ENCODE results near the gene ARHGEF28.

ARHGEF28 gene

DNA sequence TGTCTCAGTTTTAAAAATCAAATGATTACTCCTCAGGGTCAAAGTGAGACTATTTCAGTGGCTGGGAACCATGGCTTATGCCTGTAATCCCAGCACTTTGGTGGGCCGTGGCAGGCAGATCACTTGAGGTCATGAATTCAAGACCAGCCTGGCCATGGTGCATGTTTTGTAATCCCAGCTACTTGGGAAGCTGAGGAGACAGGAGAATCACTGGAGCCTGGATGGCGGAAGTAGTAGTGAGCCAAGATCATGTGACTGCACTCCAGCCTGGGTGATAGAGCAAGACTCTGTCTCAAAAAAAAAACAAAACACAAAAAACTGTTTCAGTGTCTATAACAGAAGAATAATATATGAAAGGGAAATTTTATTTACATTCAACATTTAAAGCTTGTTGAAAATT is 182.9 kb downstream of the ARHGEF28 start:
- Histone ChIP-seq H3K36me3 (ENCODE audit: control insufficient read depth, low read length) (no peaks in the 10 kb centered on the region), H3K9me3 (ENCODE audit: control insufficient read depth, insufficient read depth, low read length) (no peaks in the 10 kb centered on the region), H4K20me1 (ENCODE audit: control insufficient read depth, insufficient read depth, low read depth, low read length) (no peaks in the 10 kb centered on the region), H3K4me2 (ENCODE audit: low read length) (no peak overlapping the region), H3K9me2 (replicated peaks; ENCODE audit: control insufficient read depth, low read length) (no peaks in the 10 kb centered on the region), H3K27me3 (ENCODE audit: control insufficient read depth, low read length) (peaks cover 7% of the 10 kb centered on the region; the same call in 1 of the 2 replicates), H3K79me2 (ENCODE audit: control insufficient read depth, low read length) (no peaks in the 10 kb centered on the region), H3F3A (ENCODE audit: control insufficient read depth, insufficient read depth) (no peaks in the 10 kb centered on the region), H3K4me1 (ENCODE audit: control insufficient read depth, low read length) (no peaks in the 10 kb centered on the region), H3K4me3 (ENCODE audit: low read length) (no peak overlapping the region), H3K27ac (ENCODE audit: low read depth, low read length) (no peak overlapping the region)
- TF ChIP-seq EZH2phosphoT487 (IDR thresholded peaks at IDR 0.05; ENCODE audit: borderline replicate concordance, low read length), result no peak
- TF ChIP-seq, protein P1, sequence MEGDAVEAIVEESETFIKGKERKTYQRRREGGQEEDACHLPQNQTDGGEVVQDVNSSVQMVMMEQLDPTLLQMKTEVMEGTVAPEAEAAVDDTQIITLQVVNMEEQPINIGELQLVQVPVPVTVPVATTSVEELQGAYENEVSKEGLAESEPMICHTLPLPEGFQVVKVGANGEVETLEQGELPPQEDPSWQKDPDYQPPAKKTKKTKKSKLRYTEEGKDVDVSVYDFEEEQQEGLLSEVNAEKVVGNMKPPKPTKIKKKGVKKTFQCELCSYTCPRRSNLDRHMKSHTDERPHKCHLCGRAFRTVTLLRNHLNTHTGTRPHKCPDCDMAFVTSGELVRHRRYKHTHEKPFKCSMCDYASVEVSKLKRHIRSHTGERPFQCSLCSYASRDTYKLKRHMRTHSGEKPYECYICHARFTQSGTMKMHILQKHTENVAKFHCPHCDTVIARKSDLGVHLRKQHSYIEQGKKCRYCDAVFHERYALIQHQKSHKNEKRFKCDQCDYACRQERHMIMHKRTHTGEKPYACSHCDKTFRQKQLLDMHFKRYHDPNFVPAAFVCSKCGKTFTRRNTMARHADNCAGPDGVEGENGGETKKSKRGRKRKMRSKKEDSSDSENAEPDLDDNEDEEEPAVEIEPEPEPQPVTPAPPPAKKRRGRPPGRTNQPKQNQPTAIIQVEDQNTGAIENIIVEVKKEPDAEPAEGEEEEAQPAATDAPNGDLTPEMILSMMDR (IDR thresholded peaks at IDR 0.05; ENCODE audit: low read depth, low read length, poor library complexity, severe bottlenecking), result no peak

DNA sequence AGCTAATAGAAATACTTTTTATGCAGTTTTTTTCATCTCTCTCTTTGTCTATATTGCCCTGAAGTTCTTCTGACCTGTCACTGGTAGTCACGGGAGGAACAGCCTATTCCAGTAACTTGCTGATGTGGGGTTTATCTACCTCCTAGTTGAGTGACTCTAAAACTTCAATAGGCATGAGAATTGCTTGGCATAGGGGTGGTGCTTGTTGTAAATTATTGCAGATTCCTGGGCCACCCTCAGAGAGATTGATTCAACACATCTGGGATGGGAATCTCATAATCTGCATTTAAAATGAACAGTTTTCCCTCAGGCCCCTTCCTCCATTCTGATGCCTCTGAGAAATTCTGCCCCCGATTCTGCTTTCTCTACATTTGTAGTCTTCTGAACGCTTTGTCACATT is 184.4 kb downstream of the ARHGEF28 start:
- Histone ChIP-seq H3K9me2 (replicated peaks; ENCODE audit: control insufficient read depth, low read length) (no peaks in the 10 kb centered on the region), H3K4me3 (ENCODE audit: low read length) (no peak overlapping the region), H3K9me3 (ENCODE audit: control insufficient read depth, insufficient read depth, low read length) (no peaks in the 10 kb centered on the region), H4K20me1 (ENCODE audit: control insufficient read depth, insufficient read depth, low read depth, low read length) (no peaks in the 10 kb centered on the region), H3F3A (ENCODE audit: control insufficient read depth, insufficient read depth) (no peaks in the 10 kb centered on the region), H3K4me1 (ENCODE audit: control insufficient read depth, low read length) (no peaks in the 10 kb centered on the region), H3K36me3 (ENCODE audit: control insufficient read depth, low read length) (no peaks in the 10 kb centered on the region), H3K79me2 (ENCODE audit: control insufficient read depth, low read length) (no peaks in the 10 kb centered on the region), H3K27ac (ENCODE audit: low read depth, low read length) (no peak overlapping the region), H3K4me2 (ENCODE audit: low read length) (no peak overlapping the region), H3K27me3 (ENCODE audit: control insufficient read depth, low read length) (peaks cover 7% of the 10 kb centered on the region; the same call in 1 of the 2 replicates)
- TF ChIP-seq, protein P1 (IDR thresholded peaks at IDR 0.05; ENCODE audit: low read depth, low read length, poor library complexity, severe bottlenecking), result no peak
- TF ChIP-seq EZH2phosphoT487 (IDR thresholded peaks at IDR 0.05; ENCODE audit: borderline replicate concordance, low read length), result no peak

DNA sequence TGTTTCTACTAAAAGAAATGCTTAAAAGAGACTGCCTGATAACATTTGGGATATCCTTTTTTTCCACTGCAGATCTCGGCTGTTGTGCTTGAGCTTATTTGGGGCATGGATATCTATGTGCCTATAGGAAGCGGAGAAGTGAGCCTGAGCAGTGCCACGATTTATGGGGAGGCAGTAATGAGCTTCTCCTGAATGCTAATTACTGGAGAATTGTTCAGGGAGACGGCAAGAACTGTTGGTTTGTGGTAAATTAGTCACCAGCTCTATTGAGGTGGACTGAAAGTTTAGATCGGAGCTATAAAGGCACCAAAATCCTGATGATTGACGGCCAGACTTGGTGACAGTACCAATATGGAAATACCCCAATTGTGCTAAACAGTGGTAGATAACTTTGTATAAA is 186.5 kb downstream of the ARHGEF28 start:
- H3K27ac ChIP-seq (ENCODE audit: low read depth, low read length), result no peak overlapping the region
- no peaks in the 10 kb centered on the region for H3K9me3 ChIP-seq (ENCODE audit: control insufficient read depth, insufficient read depth, low read length)
- no peaks in the 10 kb centered on the region for H3K79me2 ChIP-seq (ENCODE audit: control insufficient read depth, low read length)
- no peaks in the 10 kb centered on the region for H3F3A ChIP-seq (ENCODE audit: control insufficient read depth, insufficient read depth)
- H3K27me3 ChIP-seq (ENCODE audit: control insufficient read depth, low read length), result peaks cover 7% of the 10 kb centered on the region; the same call in 1 of the 2 replicates
- H3K4me3 ChIP-seq (ENCODE audit: low read length), result no peak overlapping the region
- TF ChIP-seq, protein P1 (IDR thresholded peaks at IDR 0.05; ENCODE audit: low read depth, low read length, poor library complexity, severe bottlenecking), result no peak
- TF ChIP-seq EZH2phosphoT487 (IDR thresholded peaks at IDR 0.05; ENCODE audit: borderline replicate concordance, low read length), result no peak
- H4K20me1 ChIP-seq (ENCODE audit: control insufficient read depth, insufficient read depth, low read depth, low read length), result no peaks in the 10 kb centered on the region
- no peaks in the 10 kb centered on the region for H3K9me2 ChIP-seq (replicated peaks; ENCODE audit: control insufficient read depth, low read length)
- H3K4me2 ChIP-seq (ENCODE audit: low read length), result no peak overlapping the region
- no peaks in the 10 kb centered on the region for H3K4me1 ChIP-seq (ENCODE audit: control insufficient read depth, low read length)
- no peaks in the 10 kb centered on the region for H3K36me3 ChIP-seq (ENCODE audit: control insufficient read depth, low read length)

All from DOHH2 (cell line).